HG03354 (cell line): ENCODE results near the gene PLCD3.

ENCODE experiments used
- ATAC-seq: cut with Tn5 transposase; IDR thresholded peaks from one replicate; pipeline ENCODE4 v1.9.1; 2021; ENCODE audit warnings: mild to moderate bottlenecking; ENCODE audit not compliant: unreplicated experiment, poor library complexity, severe bottlenecking

PLCD3 gene

GRCh38 chr17:45119964-45120363, 12.4 kb downstream of the PLCD3 start:
- no peak for ATAC-seq

- ATAC-seq, result no peak
Measured at GRCh38 chr17:45118691-45119090, 13.6 kb downstream of the PLCD3 start.

- ATAC-seq, result no peak
Measured at GRCh38 chr17:45117848-45118646, 14.3 kb downstream of the PLCD3 start.

- no peak for ATAC-seq
Measured at GRCh38 chr17:45117334-45117733, 15.0 kb downstream of the PLCD3 start.

- ATAC-seq, result no peak
Measured at GRCh38 chr17:45116434-45117016, 15.8 kb downstream of the PLCD3 start.

GRCh38 chr17:45115871-45116270, 16.4 kb downstream of the PLCD3 start:
- no peak for ATAC-seq

- ATAC-seq, result no peak
Measured at GRCh38 chr17:45115015-45115625, 17.2 kb downstream of the PLCD3 start.

- no peak for ATAC-seq
Measured at GRCh38 chr17:45114117-45114932, 18.0 kb downstream of the PLCD3 start.

- no peak for ATAC-seq
Measured at GRCh38 chr17:45113424-45113754, 18.9 kb downstream of the PLCD3 start.

GRCh38 chr17:45112559-45113423, 19.5 kb downstream of the PLCD3 start:
- ATAC-seq, result no peak

GRCh38 chr17:45111850-45112249, 20.5 kb downstream of the PLCD3 start:
- ATAC-seq, result no peak

GRCh38 chr17:45110676-45111611, 21.4 kb downstream of the PLCD3 start:
- no peak for ATAC-seq

- ATAC-seq, result no peak
Measured at GRCh38 chr17:45108595-45109521, 23.5 kb downstream of the PLCD3 start.

- no peak for ATAC-seq
Measured at GRCh38 chr17:45108051-45108450, 24.3 kb downstream of the PLCD3 start.

- ATAC-seq, result no peak
Measured at GRCh38 chr17:45107293-45108010, 24.9 kb downstream of the PLCD3 start.

- no peak for ATAC-seq
Measured at GRCh38 chr17:45106582-45106981, 25.7 kb downstream of the PLCD3 start.

GRCh38 chr17:45106096-45106495, 26.2 kb downstream of the PLCD3 start:
- ATAC-seq, result no peak
